C4-2B (cell line): ENCODE data around the gene SSNA1.

Source experiments
- CTCF ChIP-seq: fragments of 450-650 bp; conservative IDR thresholded peaks from 2 replicates; pipeline ENCODE4 v1.5.1; 2017; ENCODE audit warnings: mild to moderate bottlenecking
- ZFX ChIP-seq: fragments of 450-650 bp; IDR thresholded peaks from 2 replicates; pipeline ENCODE4 v1.6.1; 2017

GRCh38 chr9:137220317-137221094 lies 32.0 kb downstream of the SSNA1 start:
- TF ChIP-seq CTCF (no peak), ZFX (no peak)
